Superior temporal gyrus (tissue), 1 donor: ENCODE measurements around the gene HOXA10.

Source experiments
- DNase-seq: peaks from one replicate; pipeline ENCODE4 v3.0.0-alpha.2; 2016; ENCODE audit errors: extremely low spot score

HOXA10 gene

DNA sequence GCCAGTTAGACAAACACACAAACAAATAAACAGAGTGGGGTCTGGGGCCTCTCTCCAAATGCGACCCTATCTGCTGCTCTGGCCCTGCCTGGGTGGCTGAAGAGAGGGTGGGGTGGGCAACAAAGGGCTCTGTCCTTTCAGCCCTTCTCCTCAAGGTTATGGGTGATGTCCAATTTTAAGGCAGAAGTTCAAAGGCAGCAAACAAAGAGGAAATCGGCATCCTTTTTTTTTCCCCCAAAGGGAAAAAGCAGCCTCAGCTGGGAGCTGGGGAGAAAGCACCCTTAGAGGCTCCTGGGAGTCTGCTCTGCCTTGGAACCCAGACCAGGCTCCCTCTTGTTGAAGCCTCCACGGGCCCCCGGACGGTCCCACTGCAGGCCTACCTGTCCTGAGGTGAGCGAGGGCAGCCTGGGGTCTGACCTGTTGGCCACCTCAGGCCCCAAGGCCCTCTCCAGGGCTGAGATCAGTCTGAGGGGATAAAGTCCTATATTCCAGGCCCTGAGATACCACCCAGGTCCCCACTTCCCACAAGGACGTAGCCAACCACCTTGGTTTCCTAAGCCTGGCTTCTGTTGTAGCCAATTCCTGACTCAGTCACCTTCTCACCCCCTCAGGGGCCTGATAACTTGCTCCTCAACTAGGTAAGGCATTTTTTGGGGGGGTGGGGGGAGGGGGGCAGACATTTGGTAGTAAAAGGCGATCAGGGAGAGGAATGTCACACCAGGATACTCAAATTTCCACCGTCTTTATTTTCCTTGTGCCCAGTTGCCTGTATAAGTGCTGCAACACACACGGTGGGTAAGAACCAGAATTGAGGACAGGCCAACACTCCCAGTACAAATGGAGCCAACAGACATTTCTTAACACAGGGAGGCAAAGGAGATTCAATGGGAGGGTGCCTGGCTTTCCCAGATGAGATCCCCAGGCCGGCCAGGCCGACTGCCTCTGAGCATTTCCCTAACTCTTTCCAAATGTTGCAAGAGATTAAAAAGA, 6.6 kb upstream of the HOXA10 start:
- DNase-seq: no peak

DNA sequence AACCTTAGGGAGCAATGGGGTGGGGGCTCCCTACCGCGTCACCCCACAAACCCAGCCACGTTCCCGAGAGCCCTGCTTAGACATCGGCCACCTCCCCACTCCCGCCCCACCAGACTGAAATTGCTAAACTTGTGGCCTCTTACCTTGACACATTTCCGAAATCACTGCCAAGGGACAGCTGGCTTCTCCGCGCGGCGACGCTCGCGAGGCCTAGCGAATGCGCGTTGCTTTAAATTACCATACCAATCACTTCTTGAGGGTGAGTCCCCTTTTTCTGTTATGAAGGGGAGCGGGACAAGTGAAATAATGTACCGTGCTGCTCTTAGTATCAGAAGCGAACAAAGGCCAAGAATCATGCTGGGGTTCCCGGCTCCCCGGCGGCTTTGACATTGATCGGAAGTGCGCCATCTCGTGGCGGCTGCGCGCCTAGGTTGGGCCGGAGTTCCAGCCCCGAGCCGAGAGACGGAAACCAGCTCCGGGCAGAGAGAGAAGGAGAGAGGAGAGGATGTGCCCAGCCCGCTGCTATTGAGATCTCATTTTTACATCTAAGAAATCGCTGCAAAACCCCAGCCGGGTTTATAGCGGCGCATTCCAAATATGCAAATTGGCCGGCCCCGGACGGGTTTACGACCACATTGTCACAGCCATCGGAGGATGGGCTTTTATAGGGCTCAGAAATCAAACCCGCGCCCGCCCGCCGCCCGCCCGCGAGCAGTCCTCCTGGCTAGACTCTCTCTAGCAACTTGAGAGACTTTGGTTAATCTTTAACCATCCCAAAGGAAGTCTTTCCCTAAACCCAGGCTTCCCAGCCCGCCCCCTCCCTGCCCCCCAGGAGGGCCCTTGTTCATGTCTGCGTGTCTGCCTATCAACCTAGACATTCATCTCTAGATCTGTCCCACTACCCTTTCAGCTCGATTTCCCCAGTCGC, 5.6 kb upstream of the HOXA10 start:
- DNase-seq: peak; percentile 19

DNA sequence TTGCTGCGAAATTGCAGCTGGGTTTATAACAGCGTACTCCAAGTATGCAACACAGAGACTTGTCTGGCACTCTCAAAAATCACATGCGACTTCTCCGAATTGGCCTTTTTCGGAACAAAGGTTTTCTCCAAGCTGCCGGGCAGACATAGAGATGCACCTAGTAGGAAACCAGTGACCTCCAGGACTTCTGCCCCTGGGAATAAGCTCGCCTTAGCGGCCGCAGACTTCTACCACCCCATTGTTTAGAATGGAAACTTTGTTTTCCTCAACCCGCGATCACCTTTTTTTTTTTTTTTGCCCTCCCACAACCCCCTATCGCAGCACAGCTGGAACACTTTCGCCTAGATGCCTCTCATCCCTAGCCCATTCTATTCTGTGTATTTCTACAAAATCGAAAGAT, 4.9 kb upstream of the HOXA10 start:
- DNase-seq: no peak

DNA sequence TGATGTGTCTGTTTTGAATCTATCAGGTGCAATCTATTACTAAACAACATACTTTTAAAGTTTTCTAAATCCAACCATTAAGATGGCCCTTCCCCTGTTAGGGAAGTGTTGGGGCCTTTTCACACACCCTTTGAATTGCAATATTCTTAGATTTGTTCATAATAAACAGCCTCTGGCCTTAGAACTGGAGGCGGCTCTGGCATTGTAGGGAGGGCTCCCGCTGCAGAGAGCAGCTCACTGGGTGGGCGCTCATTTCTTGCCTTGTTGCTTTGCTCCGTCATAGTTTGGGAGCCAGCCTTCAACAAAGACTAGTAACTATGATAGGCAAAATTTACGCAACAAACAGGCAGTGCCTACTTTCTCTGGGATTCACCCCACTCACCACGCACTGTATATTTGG, 4.2 kb upstream of the HOXA10 start:
- DNase-seq: no peak

DNA sequence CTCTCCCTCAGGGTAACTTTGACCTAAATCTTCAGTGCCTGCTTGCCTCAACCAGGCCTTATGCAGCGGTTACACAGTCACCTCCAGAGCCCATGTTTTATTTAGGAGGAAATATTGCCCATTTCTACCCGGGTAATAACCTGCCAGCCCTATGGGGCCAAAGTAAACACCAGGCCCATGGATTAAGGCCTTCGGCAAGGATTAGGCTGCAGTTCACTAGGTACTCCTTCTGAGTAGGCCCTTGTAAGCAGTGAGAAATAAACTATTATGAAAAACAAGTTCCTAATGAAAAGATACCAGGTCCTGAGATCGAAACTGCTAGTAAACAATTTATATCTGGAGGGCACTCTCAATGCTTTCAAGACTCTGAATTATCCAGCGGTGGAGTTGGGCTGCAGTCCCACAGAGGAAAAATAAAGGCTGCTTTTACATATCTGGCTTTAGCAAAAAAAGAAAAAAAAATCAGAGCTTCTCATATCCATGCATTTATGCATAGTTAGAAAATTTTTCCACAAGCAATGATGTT, 3.7 kb upstream of the HOXA10 start:
- no peak for DNase-seq

DNA sequence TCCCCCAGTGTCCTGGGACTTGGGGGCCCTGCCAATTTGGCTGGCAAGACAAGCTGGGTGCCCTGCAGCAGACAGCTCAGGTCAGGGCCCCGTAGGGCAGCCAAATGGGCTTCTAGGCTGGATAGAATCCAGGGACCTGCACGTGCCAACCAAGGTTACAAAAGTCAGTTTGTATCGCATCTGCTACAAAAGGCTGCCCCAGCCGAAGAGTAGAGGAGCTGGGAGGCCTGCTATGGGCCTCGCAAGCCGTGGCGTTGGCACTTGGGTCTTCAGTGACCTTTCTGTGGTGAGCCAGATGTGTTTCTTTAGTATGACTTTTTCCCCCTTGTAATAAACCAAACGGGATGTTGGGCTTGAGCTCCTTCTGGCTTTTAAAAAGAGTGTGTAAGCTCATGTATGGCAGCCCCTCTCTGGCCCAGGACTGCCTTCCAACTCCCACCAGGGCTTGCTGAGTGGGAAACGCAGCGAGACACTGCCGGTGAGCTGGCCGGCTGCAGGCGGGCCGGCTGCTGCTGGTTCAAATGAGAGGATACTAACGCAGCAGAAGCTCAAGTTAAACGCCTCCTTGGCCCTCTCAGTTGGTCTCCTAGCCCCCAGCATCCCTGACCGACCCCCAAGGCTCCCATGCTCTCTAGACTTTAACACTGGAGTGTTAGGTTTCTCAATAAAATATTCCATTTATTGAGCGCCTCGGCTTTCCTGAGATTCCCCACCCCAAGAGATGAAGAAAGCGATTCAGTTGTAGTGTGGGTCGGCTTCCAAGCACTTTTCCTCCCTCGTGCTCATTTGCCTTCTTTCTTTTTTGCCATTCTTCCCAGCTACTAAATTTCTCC, 3.1 kb upstream of the HOXA10 start:
- DNase-seq: no peak

DNA sequence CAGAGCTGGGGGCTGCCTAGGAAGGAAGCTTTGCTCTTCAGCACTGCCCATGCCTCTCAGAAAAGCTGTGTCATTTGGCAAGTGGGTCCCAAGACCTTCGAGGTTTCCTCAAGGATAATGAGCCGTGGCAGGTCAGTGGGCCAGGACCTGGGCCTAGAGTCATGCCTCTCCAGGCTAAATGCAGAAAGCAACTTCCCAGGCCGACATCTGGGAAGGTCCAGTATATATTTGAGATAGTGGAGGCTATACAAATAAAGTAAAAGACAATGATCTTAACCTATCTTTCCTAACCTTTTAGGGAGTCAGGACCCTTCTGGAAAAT, 2.4 kb upstream of the HOXA10 start:
- DNase-seq: no peak

DNA sequence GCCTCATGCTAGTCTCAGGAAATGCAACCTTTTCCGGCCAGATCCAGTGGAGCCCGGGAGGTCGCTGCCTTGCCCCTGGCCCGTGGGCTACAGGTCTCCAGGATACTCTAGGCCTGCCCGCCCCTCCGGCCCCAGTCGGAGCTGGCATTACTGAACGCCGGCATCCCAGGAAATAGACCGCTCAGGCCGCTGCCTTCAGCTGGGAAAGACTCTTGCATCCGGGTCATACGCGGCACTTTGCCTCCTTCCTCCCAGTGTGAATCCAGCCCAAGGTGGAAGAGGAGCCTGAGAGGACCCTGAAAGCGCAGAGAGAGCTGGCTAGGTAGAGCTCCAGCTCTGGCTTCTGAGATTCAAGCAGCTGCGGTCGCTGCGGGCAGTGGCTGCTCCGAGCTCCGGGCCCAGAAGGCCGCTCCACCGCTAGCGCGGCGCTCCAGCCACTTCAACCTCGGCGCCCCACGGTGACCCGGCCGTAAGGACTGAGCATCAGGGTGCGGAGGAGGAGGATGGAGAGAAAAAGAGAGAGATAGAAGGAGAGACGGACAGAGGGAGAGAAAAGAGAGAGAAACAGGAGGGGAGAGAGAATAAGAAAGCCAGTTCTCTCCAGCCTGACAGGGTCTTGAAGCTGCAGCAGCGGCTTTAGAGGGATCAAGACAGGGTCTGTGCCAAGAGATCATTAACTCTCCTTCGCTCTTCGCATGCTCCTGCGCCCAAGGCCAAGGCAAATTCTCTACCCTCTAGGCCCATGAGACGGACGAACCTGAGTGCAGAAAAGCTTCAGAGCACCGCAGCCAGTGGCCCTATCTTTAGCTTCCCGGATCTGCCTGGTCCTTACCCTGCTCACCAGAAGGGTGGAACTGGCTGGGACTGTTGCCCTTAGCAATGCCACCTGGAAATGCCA, 1.8 kb upstream of the HOXA10 start:
- no peak for DNase-seq

DNA sequence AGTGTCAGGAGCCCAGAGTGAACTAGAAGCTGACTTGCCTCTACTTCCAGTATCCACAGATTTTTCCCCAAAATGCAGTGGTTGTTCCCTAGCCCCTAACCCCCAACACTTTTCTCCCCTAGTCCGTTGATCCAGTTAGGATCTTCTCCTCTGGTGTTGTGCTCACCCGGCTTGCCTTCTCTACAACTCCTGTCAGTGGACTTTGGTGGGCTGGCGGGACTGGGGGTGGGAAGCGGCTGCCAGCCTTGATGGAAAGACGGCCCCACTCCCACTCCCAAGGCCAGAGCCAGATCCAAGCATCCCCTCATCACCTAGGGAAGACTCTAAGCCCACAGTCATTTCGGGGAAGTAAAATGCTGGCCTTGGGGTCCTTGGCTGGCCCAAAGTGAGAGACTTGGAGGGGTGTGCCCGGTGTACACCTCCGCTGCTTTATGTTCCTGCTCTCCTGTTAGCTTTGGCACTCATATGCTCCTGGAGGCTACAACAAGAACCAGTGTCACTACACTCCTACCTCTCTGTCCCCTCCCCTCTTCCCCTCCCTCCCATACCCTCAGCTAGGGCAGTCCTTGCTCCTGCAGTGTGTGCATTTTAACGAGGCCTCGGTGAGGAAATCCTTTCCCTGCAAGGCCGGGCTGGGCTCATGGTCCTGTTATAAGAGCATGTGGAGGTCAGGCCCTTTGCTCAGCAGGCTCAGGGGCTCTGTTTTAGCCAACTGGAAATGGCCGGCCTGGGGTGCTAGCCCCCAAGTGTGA, 930 bp upstream of the HOXA10 start:
- no peak for DNase-seq

DNA sequence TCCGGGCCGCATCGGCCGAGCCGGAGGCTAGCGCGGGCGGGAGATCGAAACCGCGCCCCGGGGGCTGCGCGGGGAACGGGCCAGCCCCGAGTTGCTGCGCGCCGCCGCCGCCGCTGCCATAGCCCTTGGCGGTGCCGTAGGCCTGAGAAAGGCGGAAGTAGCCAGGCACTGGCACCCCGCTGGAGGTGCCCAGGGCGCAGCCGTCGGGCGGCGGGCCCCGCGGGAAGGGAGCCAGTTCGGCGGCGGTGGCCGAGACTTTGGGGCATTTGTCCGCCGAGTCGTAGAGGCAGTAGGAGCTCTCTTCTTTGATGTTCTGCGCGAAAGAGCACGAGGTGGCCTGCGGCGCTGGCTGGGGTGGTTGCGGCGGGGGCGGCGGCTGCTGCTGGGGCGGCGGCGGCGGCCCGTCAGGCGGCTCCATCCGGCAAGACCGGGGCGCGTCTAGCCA, 587 bp downstream of the HOXA10 start:
- no peak for DNase-seq

DNA sequence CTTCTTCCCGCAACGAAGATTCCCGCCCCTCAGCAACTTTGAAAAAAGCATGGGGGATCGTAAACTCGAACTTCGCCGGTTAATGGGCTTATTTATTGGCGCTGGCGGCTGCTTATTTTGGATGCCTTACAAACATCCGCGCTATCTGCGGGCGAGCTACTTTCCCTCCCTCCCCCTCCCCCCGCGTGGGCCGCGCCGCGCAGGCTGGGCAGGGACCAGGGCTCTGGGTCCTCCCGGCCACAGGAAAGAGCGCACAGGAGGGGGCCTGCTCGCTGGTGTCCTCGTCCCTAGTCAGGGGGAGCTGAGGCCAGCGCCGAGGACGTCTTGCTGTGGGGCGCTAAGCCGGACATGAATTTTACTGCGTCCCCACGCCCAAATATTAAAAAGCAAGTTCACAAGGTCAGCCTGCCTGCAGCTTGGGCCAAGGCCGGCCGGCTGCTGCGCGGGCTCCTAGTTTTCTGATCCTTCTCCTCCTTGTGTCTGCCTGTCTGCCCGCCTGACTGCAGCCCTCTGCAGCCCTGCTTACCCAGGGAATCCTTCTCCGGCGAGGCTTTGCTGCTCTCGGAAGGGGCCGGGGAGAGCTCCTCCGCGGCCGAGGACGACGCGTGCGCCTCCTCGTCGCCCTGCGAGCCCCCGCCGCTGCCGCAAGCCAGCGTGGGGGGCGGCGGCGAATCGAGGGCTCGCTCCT, 1.2 kb downstream of the HOXA10 start:
- DNase-seq: no peak

DNA sequence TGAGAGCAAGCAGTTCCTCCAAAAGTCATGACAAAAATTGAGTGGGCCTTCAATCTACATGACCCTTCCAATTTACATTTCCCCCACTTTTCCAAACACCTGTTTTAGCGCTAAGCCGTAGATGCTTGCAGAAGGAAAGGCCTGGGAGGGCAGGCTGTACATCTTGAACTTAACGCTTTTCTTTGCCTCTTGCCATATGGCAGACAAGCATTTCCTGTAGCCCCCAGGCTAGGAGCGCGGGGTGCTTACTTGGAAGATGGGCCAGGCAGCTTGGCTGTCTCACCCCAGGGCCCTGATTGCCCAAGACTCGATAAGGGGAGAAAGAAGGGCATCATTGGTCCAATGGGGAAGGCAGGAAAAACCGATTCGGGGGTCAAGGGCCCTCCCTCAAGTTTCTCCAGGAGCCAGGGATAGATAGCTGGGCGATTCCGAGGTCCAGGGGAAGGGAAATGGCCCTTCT, 1.8 kb downstream of the HOXA10 start:
- DNase-seq: no peak

DNA sequence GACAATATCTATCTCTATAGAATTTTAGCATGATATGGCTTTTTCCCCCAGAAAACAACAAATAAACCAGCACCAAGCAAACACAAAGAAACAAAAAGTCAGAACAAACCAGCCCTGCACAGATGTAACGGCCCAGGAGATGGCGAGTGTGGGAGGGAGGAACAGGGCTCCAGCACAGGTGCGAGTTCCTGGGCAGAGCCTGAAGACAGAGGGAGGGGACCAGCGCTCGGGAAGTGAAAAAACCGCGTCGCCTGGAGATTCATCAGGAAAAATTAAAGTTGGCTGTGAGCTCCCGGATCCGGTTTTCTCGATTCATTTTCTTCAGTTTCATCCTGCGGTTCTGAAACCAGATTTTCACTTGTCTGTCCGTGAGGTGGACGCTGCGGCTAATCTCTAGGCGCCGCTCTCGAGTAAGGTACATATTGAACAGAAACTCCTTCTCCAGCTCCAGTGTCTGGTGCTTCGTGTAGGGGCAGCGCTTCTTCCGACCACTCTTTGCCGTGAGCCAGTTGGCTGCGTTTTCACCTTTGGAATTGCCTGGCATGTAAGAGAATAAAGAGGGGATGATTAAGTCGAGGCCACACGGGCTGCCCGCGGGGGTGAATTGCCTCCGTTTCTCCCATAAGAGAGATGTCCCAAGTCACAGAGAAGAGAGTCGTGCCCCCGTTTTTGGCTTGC, 2.3 kb downstream of the HOXA10 start:
- no peak for DNase-seq

DNA sequence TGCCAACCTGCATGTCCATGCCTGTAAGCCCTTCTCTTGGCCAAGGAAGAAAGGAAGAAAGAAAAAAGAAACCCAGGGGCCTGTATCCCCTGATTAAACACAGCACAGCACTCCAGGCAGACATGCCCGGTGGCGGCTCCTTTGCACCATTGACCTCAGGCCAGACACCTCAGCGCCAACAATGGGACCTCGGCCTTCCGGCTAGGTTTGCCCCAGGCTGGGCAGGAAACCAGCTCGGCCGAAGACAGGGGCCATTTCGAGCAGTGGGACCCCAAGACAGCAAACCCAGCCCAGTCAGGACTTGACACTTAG, 2.8 kb downstream of the HOXA10 start:
- DNase-seq: no peak

DNA sequence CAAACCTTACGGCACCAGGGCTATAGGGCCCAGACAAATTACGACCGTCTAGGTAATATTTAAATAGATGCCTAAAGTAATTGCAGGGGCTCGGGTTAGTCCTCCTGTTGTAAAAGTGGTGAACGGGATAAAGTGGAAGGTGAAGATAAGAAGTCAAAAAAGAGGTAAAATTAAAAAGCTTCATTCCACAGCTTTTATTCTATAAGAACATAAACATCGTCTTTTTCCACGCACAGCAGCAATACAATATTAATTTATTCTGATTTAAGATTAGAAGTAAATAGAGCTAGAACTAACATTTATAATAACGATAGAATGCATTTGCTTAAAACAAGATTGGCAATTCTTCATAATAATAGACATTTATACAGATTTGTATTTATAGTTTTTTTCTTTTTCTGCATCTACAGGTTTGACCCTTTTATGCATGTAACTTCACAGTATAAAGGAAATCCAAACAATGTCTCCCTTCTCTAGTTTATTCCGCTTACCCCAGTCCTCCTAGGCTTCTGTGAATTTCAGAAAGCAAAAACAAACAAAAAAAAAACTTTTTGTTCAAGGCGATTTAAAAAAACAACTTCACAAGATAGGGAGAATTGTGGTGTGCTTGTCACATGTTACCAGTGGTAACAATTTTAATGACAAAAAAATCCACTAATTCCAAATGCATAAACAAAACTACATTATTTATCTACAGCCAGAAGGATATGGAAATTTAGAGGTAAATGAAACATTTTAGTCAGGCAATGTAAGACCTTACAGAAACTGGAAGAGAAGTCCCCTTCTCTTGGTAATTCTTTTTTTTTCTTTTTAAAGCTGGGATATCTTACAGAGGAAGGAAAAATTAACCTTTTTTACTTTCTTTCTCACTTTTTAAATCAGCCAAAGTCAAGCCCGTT, 3.4 kb downstream of the HOXA10 start:
- DNase-seq: no peak

DNA sequence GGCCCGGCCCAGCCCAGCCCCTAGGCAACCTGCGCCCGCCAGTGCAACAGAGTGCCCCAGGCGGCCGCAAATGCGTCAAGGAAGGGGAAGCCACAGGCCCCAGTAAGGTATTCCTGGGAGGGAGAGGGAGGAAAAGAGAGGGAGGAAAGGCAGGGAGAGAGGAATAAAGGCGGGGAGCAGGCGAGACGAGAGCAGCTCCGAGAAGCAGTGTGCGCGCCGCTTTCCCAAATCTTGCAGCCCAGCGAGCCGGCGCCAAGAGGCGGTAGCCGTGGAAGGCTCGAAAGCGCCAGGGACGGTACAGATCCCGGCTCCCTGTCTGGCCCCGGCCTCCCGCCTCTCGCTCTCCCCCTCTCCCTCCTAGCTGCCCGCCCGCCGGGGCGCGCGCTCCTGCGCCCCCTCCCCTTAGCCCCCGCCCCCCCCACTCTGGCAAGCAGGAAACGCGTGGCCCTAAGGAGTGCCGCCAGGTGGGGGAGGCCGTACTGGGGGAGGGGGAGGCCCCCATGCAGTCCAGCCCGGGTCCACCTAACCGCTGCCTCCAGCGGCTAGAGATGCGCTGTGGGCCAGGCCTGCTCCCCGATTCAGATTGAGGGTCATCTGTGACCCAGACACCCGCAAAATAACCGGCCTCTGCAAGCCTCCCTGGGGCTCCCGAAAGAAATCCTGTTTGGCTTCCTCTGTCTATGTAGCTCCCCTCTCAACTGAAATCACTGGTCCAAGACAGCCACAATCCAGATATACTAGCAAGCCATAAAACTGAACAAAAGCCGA, 4.3 kb downstream of the HOXA10 start:
- DNase-seq: no peak
